Panc1 (cell line): ENCODE data around the gene IL18.

Experiments
- POLR2AphosphoS5 ChIP-seq: IDR thresholded peaks from 2 replicates; pipeline ENCODE4 v1.6.1; 2012; ENCODE audit warnings: mild to moderate bottlenecking, low read depth, low read length, moderate library complexity
- TF ChIP-seq, protein P1 (sequence below): fragments of 450-650 bp; IDR thresholded peaks from 2 replicates; pipeline ENCODE4 v1.5.1; 2017; ENCODE audit warnings: mild to moderate bottlenecking
- TF ChIP-seq, protein P2 (sequence below), 2 experiments: IDR thresholded peaks; 2 replicates each; pipeline ENCODE4 v1.6.1; 2011 to 2012; ENCODE audit warnings: low read depth in 2 of 2, control low read depth in 1 of 2, low read length in 1 of 2, mild to moderate bottlenecking in 1 of 2, moderate library complexity in 1 of 2; ENCODE audit not compliant: insufficient read depth in 1 of 2

DNA sequence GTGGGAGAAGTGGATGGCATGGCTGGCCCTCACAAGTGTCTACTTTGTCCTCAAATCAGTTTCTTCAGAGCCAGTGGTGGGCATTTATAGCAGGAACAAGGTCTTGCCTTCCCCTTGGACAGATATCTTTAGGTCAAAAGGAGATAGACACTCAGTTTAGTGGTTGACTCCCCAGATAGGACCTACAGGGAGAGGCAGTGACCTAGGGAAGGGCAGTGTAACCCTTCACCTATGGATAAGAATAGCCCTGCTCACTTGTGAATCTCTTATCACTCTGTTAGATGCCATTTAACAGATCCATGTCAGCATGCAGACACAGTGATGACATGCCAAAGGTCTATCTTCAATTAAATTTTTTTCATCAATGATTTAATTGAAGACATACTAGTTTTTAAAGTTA, 22.4 kb upstream of the IL18 start:
- no peak for TF ChIP-seq POLR2AphosphoS5
- TF ChIP-seq, protein P1, sequence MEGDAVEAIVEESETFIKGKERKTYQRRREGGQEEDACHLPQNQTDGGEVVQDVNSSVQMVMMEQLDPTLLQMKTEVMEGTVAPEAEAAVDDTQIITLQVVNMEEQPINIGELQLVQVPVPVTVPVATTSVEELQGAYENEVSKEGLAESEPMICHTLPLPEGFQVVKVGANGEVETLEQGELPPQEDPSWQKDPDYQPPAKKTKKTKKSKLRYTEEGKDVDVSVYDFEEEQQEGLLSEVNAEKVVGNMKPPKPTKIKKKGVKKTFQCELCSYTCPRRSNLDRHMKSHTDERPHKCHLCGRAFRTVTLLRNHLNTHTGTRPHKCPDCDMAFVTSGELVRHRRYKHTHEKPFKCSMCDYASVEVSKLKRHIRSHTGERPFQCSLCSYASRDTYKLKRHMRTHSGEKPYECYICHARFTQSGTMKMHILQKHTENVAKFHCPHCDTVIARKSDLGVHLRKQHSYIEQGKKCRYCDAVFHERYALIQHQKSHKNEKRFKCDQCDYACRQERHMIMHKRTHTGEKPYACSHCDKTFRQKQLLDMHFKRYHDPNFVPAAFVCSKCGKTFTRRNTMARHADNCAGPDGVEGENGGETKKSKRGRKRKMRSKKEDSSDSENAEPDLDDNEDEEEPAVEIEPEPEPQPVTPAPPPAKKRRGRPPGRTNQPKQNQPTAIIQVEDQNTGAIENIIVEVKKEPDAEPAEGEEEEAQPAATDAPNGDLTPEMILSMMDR: no peak
- TF ChIP-seq, protein P2, sequence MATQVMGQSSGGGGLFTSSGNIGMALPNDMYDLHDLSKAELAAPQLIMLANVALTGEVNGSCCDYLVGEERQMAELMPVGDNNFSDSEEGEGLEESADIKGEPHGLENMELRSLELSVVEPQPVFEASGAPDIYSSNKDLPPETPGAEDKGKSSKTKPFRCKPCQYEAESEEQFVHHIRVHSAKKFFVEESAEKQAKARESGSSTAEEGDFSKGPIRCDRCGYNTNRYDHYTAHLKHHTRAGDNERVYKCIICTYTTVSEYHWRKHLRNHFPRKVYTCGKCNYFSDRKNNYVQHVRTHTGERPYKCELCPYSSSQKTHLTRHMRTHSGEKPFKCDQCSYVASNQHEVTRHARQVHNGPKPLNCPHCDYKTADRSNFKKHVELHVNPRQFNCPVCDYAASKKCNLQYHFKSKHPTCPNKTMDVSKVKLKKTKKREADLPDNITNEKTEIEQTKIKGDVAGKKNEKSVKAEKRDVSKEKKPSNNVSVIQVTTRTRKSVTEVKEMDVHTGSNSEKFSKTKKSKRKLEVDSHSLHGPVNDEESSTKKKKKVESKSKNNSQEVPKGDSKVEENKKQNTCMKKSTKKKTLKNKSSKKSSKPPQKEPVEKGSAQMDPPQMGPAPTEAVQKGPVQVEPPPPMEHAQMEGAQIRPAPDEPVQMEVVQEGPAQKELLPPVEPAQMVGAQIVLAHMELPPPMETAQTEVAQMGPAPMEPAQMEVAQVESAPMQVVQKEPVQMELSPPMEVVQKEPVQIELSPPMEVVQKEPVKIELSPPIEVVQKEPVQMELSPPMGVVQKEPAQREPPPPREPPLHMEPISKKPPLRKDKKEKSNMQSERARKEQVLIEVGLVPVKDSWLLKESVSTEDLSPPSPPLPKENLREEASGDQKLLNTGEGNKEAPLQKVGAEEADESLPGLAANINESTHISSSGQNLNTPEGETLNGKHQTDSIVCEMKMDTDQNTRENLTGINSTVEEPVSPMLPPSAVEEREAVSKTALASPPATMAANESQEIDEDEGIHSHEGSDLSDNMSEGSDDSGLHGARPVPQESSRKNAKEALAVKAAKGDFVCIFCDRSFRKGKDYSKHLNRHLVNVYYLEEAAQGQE (IDR thresholded peaks at IDR 0.05; ENCODE audit: insufficient read depth in 1 of 2, low read depth in 2 of 2, low read length in 1 of 2): no peak
